SU-DHL-6 (cell line): ENCODE results near the gene SLC9C1.

Experiments
- EZH2phosphoT487 ChIP-seq: fragments of 200-600 bp; sonication (generic), shearing (Covaris generic); conservative IDR thresholded peaks from 2 replicates; pipeline ENCODE4 v1.6.1; 2018; ENCODE audit warnings: mild to moderate bottlenecking, antibody characterized with exemption, low read length, moderate library complexity, mixed read lengths
- TF ChIP-seq, protein P1 (sequence below): fragments of 200-600 bp; sonication (generic); IDR thresholded peaks from one replicate; pipeline ENCODE4 v1.5.1; 2017; ENCODE audit warnings: antibody characterized with exemption, mild to moderate bottlenecking, low read length, moderate library complexity; ENCODE audit not compliant: insufficient read depth, poor library complexity, severe bottlenecking

- TF ChIP-seq, protein P1, sequence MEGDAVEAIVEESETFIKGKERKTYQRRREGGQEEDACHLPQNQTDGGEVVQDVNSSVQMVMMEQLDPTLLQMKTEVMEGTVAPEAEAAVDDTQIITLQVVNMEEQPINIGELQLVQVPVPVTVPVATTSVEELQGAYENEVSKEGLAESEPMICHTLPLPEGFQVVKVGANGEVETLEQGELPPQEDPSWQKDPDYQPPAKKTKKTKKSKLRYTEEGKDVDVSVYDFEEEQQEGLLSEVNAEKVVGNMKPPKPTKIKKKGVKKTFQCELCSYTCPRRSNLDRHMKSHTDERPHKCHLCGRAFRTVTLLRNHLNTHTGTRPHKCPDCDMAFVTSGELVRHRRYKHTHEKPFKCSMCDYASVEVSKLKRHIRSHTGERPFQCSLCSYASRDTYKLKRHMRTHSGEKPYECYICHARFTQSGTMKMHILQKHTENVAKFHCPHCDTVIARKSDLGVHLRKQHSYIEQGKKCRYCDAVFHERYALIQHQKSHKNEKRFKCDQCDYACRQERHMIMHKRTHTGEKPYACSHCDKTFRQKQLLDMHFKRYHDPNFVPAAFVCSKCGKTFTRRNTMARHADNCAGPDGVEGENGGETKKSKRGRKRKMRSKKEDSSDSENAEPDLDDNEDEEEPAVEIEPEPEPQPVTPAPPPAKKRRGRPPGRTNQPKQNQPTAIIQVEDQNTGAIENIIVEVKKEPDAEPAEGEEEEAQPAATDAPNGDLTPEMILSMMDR = no peak
- TF ChIP-seq EZH2phosphoT487 = no peak
Observed at GRCh38 chr3:112141293-112141692, 152.7 kb downstream of the SLC9C1 start.
